GM18951 (cell line): ENCODE results near the gene ATXN1.

Experiments used
- POLR2A ChIP-seq: IDR thresholded peaks from 4 replicates; pipeline ENCODE4 v1.6.1; 2011; ENCODE audit warnings: mild to moderate bottlenecking; ENCODE audit not compliant: insufficient read length, insufficient read depth; ENCODE audit errors: extremely low read depth
- in situ Hi-C: fragments of 300-500 bp; cut with MboI; formaldehyde crosslinking; loops from one replicate; pipeline ENCODE4 v1.12.0; 2022; ENCODE audit warnings: low sequenced_read_pairs, mixed read lengths, inconsistent platforms; ENCODE audit not compliant: unreplicated experiment

The ATXN1 gene

DNA sequence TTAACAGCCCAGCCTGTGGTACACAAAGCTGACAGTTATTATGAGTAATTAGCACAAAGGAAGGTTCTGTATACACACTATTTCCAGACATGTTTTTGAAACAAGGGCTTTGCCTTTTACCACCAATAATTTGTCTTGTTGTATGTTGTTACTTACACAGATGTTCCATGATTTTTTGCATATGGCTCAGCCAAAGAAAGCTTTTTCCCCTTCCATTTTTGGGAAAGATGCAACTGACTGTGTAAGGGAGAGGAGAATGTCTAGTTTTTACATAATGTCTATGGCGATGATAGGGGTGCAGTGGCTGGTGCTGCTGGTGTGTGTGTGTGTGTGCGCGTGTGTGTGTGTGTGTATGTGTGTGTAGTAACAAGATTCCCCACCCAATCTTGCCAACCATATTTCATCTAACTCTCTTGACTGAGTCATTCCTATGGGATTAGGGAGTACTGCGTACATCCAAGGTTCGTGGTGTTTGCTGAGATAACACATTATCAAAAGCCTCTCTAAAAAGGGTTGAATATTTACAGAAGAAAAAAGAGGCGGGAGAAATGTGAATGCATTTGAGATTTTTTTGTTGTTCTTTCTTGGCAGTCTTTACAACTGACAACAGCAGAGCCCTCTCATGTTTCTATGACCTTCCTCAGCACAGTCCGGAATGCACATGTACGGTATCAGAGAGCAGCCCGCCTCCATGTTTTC lies 330.7 kb downstream of the ATXN1 start:
- in situ Hi-C loops: no loop called here
- no peak for TF ChIP-seq POLR2A

DNA sequence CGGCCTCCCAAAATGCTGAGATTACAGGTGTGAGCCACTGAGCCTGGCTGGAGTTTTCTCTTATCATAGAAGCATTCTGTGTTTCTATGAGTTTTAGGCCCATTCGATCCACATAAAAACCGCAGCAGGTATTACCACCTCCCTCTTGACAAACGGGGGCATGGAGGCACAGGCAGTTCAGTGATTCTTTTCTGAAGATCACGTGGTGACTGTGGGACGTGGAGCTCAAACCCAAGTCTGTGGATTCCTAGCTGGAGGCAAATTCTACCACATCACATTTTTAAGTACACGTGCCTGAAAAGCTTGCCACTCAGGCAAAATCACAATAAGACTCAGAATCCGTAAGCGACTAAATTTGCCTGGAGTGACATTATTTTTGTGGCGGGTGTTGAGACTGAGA lies 331.6 kb downstream of the ATXN1 start:
- in situ Hi-C loops: no loop called here
- TF ChIP-seq POLR2A: no peak

DNA sequence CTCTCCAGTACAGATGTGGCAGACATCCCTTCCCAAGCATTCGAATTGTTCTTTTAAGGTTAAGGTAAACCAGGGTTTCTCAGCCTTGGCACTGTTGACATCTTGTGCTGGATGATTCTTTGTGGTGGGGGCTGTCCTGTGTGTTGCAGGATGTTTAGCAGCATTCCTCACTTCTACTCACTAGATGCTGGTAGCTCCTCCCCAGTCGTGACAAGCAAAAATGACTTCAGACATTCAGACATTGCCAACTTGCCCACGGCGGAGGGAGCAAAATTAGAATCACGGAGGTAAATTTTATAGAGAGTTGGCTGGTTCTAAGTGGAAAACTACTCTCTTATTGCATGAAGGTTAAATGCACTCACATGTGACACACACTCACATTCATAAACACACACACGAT lies 334.1 kb downstream of the ATXN1 start:
- no peak for TF ChIP-seq POLR2A
- in situ Hi-C loops: no loop called here

DNA sequence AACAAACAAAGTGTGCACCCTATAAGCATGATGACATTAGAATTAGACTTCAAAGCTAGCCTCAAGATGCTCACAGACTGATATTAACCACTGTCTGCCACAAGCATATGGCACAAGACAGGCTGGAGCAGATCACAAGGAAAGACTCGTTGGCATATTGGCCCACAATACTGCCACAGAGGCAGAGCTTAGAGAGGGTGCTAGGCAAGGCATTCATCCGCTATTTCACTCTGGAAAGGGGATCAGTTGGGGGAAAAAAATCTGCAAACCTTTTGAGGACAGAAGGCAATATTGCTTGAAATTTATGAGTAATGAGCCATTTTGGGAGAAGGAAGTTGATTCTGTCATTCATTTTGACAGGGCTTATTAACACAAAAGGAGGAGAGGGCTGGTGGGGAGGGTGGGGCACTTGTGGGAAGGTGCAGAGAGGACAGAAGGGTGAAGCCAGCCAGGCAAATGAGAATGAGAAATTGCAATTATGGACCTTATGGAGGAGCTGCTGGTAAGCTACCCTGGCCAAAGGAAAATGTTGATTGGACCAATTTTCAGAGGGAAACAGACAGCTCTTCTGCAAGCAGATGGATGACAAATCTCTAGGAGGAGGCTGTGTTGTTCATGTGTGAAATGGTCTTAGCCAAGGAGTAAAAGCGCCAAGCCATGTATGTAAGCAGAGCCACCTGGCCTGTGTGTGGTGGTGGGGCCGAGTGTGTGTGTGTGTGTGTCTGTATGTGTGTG lies 335.2 kb downstream of the ATXN1 start:
- no peak for TF ChIP-seq POLR2A
- in situ Hi-C loops: no loop called here

DNA sequence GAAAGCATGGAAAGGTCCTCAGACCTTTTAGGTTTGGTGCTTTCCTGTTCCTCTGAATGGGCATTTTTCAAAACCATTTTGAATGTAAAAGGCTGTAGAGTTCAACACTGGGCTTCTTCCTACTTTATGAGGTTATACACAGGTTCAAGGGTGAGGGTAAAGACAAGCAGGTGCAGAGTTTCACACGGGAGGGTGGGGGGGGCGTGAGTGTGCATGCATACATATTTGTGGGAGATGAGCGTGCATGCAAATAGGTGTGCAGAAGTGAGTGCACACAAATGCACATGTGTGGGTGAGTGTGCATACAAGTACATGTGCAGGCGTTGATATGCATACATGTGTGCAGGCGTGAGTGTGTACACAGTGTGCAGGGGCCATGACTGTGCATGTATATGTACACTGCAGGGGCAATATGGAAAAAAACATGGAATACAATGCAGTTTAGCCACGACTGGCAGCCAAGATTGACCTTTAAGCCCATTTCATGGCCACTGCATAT lies 339.7 kb downstream of the ATXN1 start:
- TF ChIP-seq POLR2A: no peak
- in situ Hi-C loops: no loop called here

DNA sequence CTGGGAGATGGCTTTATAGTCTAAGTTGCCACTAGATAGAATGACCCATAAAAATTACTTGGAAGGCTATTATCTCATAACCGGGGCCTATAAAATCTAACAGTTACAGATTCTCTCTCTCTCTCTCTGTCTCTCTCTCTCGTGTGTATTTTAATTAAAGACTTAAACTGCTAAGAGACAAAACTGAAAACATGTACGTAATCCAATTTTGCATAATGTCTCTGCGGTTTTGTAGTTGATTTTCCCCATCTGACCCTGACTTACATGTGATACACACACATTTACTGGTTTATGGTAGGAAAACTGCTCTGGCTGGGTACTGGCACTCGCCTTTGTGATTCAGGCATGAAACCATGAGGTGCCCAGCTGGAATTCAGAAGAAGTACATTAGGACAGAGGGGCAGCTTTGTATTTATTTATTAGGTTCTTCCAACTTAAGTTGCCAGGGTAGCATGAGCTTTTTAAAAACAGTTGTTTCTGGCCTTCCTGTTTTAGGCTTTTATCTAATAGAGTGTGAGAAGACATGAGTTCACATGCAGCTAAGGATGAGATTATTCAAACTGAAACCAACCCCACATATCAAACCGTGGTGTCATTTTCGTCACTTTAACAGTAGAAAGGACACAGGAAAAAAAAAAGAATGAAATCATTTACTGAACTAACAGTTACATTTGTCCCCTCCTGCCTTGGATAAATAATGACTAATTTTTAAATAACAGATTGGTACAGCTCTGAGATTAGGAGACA lies 340.4 kb downstream of the ATXN1 start:
- no peak for TF ChIP-seq POLR2A
- in situ Hi-C loops: no loop called here

DNA sequence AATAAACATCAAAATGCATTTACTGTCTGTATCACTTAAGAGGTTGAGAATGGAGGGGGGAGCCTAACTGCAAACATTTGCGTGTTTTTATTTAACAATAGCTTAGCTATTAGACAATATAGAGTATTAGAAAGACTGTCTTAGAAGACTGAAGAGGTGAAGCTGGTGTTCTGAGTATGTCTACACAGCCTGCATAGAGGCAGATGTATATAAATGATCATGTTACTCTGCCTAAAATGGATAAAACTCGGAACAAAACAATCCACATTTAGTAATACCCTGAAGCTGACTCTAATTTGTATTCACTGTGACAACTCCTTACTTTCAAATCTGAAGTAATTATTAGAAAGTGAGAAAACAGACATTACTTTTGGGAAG lies 340.9 kb downstream of the ATXN1 start:
- in situ Hi-C loops: no loop called here
- TF ChIP-seq POLR2A: no peak

DNA sequence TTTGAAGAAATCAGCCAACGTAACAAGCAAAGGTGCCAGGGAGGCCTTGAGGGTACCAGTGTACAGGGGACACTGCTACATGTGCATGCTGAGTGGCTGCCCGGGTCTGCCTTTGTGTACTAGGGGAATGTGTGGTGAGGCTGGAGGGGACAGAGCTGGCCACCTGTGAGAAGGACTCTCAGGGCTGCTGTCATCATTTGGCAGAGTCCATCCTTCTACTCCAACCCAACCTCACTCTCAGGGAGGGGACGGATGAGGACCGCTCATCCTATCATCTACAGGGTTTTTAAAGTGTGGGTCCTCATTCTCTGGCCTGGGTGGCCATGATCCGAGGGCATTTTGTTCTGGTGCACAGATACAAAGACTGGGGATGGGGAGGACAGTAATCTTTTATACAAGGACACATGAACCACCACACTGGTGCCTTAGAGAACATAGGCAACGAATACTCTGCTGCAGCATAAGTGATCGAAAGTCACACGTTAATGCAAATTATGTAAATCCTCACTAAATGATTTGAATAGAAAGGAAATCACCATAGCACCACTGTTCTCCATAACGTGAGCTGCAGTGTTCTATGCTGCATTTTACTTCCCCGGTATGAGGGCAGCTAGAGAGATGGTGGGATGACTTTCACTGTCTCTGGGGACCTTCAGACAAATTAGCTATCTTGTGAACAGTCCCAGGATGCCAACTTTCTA lies 341.5 kb downstream of the ATXN1 start:
- in situ Hi-C loops: no loop called here
- peak; percentile 60 for TF ChIP-seq POLR2A

DNA sequence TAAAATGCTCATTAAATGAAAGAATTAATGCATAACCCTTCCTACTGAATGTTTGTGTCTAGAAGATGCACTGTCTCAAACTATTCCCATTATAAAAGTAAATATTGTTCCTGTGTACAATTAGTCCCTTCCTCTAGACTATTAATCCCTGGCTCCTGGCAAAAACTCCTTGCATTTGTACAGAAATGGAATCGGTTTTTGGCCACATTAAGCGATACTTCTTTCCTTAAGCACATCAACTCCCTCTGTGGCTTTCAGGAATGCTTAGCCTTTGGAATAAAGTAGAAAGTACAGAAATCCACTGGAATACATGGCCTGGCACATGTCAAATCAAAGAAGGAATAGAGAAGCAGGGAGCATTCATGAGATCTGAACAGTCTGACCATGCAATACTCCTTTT lies 343.1 kb downstream of the ATXN1 start:
- no peak for TF ChIP-seq POLR2A
- in situ Hi-C loops: no loop called here

DNA sequence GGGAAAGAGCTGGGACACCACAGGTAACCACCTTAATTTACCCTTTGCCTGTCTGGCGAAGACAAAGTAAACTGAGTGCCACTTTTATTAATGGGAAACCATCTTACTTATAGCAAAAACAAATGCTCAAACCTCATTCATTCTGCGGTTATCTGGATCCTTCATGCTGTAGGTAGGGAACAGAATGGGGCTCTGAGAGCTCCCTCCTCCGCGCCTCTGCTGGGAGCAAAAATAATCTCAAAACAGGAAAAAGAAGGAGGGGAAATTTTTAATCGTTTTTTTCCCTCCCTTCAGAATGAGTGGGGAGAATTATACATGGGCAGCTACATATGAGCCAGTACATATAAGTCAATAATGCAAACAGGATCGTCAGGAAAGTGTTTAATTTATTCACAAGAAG lies 345.6 kb downstream of the ATXN1 start:
- in situ Hi-C loops: no loop called here
- TF ChIP-seq POLR2A: no peak

DNA sequence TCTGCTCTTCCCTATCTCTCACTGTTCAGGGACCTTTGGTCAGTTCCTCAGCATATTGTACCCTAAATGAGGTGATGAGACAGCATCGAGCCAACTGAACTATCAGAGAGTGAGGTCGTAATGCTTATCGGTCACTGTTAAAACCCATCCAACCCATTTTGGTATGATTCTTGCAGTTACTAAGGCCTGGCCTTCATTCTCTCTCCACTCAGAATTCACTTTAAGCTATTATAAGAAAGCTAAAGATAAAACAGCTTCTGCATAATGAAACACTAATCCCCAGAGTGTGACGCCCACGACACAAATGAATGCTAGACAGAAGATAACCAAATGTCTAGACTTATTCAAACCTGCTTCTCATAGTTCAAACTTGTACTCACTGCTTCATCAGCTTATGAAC lies 347.1 kb downstream of the ATXN1 start:
- TF ChIP-seq POLR2A: no peak
- in situ Hi-C loops: no loop called here

DNA sequence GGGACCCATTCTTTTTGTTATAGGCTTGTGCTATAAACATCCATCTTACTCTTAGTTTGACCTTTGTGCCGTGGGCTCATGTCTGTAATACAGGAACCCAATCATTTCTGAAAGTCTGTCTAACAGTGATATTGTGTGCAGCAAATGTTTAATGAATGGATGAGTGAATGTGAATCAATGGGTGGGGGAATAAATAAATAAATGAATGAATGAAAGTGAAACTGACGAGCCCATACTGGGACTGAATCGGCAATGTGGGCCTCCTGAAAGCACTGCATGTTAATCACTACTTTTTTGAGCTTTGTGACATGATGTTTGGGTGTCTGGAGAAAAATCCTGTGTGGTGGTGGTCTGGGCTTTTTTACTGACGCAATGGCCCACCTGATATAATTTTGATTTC lies 347.9 kb downstream of the ATXN1 start:
- no peak for TF ChIP-seq POLR2A
- in situ Hi-C loops: no loop called here

DNA sequence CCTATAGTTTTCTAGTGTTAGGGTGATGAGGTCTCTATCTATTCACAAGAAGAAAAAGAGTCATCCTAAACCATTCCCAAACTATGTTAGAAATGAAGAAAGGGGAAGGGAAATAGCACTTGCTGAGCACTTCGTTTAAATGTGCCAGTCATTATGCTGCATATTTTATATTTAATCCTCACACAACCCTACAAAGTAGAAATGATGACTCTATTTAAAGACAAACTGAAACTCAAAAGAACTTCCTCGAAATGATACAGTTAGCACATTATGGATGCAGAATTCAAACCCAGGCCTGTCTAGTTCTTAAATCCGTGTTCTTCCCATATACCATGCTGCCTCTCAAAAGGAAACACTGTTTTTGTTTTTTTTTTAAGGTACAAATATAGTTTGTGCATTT lies 348.3 kb downstream of the ATXN1 start:
- TF ChIP-seq POLR2A: no peak
- in situ Hi-C loops: no loop called here

DNA sequence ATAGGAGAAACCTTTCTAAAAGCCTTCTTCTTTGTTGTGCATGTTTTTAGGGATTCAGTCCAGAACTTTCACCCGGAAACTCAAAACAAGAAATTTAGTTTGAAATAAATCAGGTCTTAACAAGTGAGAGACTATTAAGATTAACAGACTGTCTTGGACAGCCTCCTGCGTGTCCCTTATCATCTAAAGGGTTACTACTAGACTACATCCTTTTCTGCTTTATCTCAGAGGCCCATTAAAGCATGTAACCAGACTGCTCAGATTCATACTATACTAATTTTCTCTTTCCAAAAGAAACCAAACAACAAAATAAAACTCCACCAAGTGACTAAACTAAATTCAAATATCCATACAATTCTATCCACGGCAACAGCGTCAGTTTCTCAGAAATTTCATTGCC lies 349.1 kb downstream of the ATXN1 start:
- TF ChIP-seq POLR2A: no peak
- in situ Hi-C loops: no loop called here
